Mesenteric fat pad (tissue), 1 donor: Measurements from ENCODE around the gene CATSPER4. TPM values are rescaled to one million over a fixed set of nuclear protein-coding genes. Genes with fewer than 3 reads are reported as not detected.
"Not testable (repeated sequence)": the region's sequence is repeated elsewhere in the genome, so short reads cannot be mapped to it uniquely, and the experiment has no call there.

Experiments used
- DNase-seq: peaks from one replicate; pipeline ENCODE4 v3.0.0-alpha.2; 2020; ENCODE audit warnings: low spot score
- total RNA-seq: library from RNA; stranded (reverse); fragmentation: NEBNext Ultra II Directional; extraction: Animal tissue kit (Norgen Biotek cat#: 25700); gene quantifications from one replicate; pipeline ENCODE4 v1.2.1, GENCODE V29; 2021
- donor health status: DM: yes; HTN: yes; CAD: no.

CATSPER4 gene
- total RNA-seq, 1 donor from 2014 or later: not detected

DNA sequence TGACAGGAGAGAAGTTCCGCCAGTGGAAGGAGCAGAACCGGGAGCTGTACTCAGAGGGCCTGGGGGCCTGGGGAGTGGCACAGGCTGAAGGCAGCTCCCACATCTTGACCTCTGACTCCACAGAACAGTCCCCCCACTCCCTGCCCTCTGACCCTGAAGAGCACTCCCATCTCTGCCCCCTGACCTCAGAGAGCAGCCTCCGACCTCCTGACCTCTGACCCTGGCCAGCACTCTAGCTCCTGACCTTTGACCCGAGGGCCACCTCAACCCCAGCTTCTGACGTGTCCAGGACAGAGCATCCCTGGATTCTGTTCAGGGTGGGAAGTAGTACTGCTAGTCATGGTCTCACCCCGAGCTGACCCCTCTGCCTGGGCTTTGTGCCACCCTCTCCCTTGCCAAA, 1.1 kb upstream of the CATSPER4 start:
- no peak for DNase-seq

DNA sequence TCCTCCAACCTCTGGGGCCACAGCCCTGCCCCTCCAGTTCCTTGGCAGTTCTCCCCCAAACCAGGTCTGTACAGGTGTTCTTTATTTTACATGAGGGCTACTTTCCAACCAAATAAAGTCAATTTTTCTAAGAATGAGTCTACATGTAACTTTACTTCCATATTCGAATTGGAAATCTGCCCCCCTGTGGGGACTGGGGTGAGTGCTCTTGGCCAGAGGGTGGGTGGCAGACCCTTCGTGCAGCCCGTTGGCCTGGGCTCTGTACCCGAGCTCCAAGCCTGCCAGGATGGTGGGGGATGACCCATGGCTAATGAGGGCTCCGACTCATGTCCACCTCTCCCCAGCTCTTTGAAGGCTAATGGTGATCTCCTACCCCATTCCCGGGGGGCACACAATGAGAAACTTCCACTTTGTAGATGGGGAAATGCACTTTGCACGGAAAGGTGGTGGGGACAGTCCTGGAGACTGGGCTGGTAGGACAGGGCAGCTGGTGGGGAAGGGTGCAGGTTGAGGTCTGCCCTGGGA, 589 bp upstream of the CATSPER4 start:
- no peak for DNase-seq

DNA sequence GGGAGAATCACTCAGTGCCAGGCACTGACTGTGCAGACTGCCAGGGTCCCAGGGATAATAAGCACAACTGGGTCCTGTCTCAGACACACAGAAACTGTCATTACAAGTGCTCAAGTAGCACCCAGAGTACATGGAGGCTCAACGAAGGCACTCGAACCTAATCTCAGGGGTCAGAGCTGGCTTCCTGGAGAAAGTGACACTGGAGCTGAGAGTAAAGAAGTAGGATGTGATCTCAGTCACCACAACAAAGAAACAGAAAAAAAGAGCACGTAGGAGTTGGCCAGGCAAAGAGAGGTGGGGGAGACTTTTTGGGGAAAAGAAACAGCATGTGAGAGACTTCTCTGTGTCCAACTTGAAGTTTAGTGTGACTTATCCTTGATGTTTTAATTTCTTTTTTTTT, 1.3 kb downstream of the CATSPER4 start:
- DNase-seq: no peak

DNA sequence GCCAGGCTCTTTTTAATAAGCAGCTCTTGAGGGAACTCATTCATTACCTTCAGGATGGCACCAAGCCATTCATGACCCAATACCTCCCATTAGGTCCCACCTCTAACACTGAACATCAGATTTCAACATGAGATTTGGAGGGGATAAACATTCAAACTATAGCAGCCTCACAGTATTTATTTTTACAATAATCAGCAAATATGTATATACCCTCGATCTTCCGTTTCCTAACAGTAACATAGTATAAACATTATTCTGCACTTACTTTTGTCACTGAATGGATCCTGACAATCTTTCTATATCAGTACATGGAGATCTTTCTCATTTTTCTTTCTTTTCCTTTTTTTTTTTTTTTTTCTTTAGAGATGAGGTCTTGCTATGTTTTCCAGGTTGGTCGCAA, 5.4 kb downstream of the CATSPER4 start:
- DNase-seq: no peak

DNA sequence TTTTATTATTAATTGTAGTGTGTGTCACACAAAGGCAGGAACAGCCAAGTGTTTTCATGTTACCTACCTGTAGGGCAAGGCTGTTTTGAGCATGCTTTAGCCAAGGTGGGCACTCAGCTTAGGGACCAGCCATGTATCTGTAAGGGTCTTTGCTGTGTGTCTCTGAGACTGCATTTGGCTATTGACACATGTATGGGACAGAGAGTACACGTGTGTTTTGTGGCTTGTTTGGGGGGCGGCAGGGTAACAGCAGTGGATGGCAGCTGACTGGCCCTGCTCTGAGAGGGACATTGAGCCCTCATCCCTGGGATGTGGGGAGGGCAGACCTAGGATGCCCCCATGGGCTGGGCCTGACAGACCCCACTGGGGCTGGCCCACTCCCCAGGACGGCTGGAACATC, 6.9 kb downstream of the CATSPER4 start:
- DNase-seq: no peak

DNA sequence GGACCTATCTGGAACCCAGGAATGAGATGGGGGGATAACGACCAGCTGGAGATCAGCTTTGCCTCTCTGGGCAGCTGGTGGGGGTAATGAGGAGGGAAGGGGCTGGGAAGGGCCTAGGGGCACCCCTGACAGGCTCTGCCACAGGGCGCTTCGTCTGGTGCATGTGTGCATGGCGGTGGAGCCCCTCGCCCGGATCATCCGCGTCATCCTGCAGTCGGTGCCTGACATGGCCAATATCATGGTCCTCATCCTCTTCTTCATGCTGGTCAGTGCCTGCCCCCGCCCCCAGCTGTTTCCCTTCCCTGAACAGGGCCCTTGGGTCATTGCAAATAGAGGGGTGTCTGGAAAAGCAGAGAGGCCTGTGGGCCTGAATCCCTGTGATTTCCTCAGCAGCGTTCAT, 7.4 kb downstream of the CATSPER4 start:
- DNase-seq: no peak

DNA sequence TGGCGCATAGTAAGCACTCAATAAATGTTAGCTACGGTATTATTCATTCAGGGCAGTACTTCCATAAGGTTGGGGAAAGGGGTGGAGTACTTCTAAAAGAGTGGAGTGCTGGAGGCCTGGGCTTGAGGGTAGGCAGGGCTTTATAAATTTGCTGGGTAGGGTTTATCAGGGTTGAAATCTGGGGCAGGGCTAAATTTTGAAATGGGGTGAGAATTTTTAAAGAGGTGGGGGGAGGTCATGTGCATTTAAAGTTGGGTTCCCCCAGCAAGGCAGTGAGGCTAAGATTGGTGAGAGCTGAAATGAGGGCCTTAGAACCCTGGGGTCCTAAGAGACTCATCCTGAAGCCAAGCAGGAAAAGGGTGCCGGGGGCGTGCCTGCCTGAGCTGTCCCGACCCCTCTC, 10.0 kb downstream of the CATSPER4 start:
- no peak for DNase-seq

DNA sequence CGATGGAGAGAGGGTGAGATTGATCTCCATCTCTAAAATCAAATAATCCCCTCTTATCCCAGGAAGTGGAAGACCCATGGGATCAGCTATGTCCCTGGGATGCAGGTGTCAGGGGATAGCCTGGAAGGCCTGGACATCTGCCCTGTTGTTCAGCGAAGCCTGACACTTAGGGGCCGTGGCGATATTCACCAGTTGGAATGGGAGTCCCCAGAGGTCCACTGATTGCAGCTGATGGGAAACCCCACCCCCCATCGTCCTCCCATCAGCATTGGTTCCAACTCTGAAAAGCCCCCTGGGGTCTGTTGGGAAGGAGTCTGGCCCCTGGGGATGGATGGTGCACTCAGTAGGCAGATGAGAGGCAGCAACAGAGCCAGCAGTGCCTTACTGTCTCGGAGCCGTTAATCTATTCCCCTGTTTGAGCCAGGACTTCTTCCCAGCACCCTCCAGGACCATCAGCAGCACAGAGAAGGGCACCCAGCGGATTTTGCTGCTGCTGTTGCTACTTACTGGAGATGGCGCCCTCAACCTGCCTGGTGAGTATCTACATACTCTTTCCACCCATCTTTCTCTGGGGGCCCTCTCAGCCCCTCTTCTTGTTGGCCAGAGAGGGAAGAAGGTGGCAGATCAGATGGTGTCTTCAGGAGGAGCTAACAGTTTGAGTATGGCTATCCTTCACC, 13.4 kb downstream of the CATSPER4 start:
- DNase-seq: no peak

DNA sequence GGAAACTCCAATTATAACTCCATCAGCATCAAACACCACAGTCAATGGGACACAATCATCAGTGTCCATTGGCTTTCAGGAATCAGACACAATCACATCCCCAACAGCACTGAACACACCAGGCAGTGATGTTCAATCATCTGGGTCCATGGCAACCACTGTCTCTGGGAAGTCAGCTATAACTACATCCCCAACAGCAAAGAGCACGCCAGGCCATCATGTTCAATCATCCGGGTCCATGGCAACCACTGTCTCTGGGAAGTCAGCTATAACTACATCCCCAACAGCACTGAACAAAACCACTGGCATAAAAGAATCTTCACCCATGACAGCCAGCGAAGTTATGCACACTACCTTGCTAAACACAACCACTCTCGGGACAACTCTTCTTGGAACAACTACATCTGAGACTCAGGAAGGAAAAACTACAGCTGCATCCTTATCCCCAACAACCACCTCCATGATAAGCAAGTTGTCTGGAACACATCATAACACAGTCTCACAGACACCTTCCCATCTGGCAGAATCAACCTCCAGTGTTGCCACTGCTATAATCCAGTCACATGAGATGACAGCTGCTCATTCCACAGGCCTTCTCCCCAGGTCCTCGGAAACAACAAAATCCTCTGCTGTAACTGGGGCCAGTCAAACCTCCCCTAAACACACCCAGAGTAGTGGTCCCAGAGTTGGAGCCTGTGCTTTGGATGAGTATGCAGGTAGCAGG, 19.9 kb downstream of the CATSPER4 start:
- DNase-seq: no peak

DNA sequence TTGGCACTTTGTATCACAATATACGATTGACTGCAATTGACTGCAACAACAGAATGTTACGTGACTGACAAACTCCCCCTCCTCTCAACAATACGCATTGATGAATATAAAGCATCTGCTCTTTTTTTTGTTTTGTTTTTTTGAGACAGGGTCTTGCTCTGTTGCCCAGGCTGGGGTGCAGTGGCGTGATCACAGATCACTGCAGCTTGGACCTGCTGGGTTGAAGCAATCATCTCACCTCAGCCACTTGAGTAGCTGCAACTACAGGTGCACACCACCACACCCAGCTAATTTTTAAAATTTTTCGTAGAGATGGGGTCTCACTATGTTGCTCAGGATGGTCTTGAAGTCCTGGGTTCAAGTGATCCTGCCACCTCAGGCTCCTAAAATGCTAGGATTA, 22.3 kb downstream of the CATSPER4 start:
- DNase-seq: no peak

DNA sequence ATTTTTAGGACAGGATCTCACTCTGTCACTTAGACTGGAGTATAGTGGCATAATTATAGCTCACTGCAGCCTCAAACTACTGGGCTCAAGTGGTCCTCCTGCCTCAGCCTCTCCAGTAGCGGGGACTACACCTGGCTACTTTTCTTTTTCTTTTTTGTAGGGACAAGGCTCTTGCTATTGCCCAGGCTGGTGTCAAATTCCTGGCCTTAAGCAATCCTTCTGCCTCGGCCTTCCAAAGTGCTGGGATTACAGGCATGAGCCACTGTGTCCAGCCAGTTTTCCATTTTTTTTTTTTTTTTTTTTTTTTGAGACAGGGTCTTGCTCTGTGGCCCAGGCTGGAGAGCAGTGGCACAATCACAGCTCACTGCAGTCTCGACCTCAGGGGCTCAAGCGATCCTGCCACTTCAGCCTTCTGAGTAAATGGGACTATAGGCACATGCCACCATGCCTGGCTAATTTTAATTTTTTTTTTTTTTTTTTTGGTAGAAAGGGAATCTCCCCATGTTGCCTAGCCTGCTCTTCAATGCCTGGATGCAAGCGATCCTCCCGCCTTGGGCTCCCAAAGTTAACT, 23.0 kb downstream of the CATSPER4 start:
- no peak for DNase-seq

DNA sequence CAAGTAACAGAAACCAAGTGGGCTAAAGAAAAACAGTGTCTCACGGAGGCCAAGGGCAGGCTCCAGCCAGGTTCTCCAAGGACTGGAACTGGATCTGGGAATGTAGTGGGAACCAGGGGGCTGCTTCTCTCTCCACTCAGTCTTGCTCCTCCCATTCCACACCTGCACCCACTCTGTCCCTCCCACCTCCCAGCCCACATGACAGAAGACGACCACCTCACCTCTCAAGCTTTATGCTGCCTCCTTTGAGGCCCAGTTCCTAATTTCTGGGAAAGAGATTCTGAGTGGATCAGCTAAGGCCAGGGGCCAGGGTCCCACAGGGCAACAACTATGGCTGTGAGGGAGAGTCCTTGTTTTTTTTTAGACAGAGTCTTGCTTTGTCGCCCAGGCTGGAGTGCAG, 24.8 kb downstream of the CATSPER4 start:
- no peak for DNase-seq

DNA sequence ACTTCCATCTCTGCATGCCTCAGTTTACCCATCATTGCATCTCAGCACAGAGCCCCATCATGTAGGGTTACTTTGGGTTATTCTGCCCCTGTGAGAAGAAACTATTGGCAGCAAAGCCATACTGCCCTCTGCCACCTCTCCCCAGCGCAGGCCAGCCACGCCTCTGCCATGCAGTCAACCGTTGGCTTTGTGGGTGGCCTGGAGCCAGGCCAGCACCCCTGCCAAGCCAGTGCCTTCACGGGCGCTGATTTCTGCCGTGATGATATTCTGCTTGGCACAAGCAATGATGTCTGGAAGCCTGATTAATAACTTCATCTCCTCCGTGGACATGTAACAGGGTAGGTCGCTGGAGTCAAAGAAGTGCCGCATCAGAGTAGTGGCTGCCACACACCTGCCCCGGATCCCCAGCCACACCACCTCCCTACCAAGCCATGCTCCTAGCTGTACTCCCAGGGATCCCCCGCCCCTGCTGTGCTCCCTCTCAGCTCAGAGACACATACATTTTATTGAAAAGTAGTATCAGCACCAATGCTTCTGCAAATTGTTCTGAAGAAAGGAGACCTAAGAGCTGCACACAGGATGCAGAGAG, 28.6 kb downstream of the CATSPER4 start:
- no peak for DNase-seq

DNA sequence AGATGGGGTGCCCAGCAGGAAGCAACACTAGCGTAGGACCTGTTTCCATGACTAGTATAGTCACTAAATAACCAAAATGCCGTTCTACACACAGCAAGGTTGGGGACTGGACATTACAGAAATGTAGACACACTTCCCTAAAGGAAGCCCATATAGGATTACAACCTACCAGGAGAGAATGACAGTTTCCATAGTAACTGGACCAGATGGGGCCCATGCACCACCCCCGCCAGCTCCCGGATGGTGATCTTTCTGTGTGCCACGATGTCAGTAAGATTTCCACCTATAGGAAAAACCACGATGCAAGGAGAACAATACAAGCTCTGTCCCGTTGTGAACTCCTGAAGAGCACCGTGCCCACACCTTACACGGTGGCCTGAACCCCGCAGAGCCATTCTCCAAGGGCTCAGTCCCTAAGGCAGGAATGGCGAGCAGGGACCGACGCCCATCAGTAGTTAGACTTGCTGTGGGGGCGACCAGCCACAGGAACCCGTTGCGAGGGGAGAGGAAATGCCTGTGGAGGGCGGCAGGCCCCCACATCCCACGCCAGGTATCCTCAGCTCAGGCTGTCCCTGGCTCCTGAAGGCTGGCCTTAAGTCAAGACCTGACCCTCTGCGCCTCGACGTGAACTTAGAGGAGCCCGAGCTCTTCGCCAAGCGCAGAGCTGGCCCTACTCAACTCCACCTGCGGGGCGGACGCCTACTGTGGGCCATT, 30.0 kb downstream of the CATSPER4 start:
- no peak for DNase-seq

DNA sequence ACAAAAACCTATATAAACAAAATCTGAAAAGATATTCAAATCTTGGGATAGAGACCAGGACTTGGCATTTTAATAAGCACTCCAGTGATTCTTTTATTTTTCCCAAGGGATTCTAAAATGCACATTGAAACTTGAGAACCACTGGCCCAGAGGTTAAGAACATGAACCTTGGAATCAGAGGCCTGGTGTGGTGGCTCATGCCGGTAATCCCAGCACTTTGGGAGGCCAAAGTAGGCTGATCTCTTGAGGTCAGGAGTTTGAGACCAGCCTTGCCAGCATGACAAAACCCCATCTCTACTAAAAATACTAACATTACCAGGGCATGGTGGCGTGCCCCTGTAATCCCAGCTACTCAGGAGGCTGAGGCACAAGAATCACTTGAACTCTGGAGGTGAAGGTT, 30.7 kb downstream of the CATSPER4 start:
- no peak for DNase-seq

DNA sequence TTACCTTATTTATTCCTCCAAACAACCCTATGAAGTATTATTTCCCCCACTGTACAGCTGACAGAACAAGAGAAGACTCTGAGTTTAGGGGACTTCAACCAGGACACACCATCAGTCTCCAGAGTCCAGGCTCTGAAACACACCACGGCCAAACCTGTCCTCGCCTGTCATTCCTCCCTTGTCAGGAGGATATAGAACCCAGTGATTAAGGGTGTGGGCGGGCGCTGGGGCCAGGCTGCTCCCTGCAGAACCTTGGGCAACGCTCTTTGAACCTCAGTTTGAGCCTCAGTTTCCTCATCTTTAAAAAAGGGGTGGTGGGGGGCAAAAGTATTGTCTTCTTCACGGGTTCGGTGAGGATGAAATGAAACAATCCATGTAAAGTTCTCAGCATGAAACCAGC, 34.2 kb downstream of the CATSPER4 start:
- no peak for DNase-seq

DNA sequence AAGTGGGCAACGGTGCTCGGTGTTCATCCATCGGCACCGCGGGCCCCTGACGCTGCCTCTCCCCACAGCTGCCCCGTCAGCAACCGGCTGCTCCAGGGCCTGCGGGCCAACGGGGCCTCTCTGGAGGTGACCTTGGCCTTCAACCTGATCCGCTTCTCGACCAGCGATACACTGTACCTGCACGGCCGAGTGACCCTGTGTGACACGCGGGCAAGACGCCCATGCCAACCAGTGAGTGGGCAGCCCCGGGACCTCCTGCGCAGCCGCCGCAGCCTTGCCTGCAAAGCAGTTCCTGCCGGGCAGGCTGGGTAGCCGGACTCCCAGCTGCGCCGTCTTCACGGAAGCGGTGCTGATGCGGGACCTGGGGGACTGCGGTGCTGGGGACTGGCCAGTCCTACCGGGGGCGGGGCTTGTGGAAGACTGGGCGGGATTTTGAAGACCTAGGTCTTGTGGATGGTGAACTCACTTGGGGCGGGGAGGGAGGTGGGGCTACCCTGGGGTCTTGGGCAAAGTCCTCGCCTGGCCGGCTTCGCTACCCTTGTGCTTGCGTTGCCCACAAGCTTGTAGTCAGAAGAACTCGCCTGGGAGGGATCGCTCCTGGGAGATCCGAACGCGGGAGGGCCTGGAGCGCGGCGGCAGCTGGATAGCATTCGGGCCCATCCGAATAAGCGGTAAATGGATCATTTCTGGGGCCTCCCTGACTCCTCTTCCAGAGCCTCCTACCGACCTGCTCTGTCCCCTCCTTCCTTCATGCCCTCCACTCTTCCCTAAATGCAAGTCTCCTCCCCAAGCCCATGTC, 34.8 kb downstream of the CATSPER4 start:
- DNase-seq: peak; percentile 92

DNA sequence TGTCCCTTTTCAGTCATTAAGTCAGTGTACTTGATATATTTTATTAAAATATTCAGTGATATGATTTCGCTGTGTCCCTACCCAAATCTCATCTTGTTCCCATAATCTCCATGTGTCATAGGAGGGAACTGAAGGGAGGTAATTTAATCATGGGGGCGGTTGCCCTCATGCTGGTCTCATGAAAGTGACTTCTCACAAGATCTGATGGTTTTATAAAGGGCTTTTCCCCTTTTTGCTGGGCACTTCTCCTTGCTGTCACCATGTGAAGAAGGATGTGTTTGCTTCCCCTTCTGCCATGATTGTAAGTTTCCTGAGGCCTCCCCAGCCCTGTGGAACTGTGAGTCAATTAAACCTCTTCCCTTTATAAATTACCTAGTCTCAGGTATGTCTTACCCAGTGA, 40.3 kb downstream of the CATSPER4 start:
- DNase-seq: not testable (repeated sequence)

DNA sequence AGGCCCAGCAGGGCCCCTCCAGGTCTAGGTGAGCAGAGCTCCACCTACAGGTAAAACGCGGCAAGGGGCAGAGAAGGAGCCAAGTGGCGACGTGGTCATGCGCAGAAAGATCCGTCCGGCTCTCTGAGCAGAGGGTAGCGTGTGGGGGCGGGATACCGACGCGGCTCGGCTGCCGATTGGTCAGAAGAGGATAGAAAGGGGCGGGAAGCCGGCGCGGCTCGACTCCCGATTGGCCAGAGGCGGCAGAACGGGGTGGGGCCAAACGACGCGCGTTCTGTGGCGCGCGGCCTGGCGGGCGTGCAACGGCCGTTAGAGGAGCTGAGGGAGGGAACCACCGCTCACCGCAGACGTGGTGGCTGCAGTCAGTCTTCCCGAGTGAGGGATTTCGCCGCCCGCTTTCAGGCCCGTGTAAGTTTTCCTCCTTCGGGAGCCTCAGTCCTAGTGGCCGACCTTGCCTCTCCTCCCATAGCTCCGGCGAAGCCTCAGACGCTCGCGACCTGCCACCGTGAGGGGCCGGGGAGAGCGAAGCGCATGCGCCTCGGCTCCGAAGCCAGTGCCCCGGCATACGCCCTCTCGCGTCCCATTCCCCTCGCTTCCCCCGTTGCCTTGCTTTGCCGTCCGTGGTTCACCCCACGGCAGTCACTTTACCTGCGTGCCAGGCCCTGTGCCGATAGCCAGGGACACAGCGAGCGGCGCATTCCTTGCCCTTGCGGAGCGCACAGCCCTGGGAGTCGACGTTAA, 43.7 kb downstream of the CATSPER4 start, which contains the start of gene CEP85:
CEP85 (plus strand) TSS at position 298 of the 741 bp plus-strand sequence. CDS start 5,584 bp downstream, outside the sequence.
- DNase-seq: peak; percentile 100
